ENCODE data around the gene FAAH2. TPM values are rescaled to one million over a fixed set of nuclear protein-coding genes. Genes with fewer than 3 reads are reported as not detected.

Gene FAAH2
- total RNA-seq, 4 donors from 2014 or later: 15.8 to 27.3 (median 21.5) TPM

DNA sequence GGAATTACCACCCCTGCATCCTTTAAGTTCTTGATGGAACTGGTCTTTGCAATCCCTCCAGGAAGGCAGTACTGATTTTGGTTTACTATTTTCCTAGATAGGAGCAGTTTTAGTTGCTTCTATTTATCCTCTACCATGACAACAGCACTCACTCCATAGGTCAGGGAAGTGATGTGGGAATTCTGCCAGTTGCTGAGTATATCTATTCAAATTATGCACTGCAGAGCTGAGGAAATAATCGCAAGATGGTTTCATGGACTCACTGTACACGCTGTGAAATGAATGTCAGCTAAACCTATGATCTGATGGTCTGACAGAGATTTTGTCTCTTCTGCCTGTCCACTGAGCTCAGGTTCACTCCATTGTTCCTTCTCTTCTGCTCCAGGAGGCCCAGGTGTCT is 135.8 kb downstream of the FAAH2 start:
- no peaks in the 10 kb centered on the region for H3K9me3 ChIP-seq
- no peak overlapping the region for H3K27ac ChIP-seq
- H3K4me3 ChIP-seq: no peak overlapping the region
- no peaks in the 10 kb centered on the region for H3K27me3 ChIP-seq
- no peaks in the 10 kb centered on the region for H3K36me3 ChIP-seq
- H3K4me1 ChIP-seq: no peaks in the 10 kb centered on the region
- no peak for DNase-seq (ENCODE audit: low spot score in 2 of 2)
- WGBS: 70% methylated on average over 2 of the region's 2 CpGs
- no peak for TF ChIP-seq CTCF (IDR thresholded peaks at IDR 0.05)
- TF ChIP-seq POLR2A (IDR thresholded peaks at IDR 0.05): no peak
- no peak for TF ChIP-seq POLR2AphosphoS5 (IDR thresholded peaks at IDR 0.05)
- TF ChIP-seq EP300 (IDR thresholded peaks at IDR 0.05): no peak

GRCh38 chrX:57422790-57423189 is 136.3 kb downstream of the FAAH2 start:
- 80% methylated on average over 2 of the region's 2 CpGs for WGBS
- no peak overlapping the region for H3K27ac ChIP-seq
- no peaks in the 10 kb centered on the region for H3K9me3 ChIP-seq
- H3K4me1 ChIP-seq: no peaks in the 10 kb centered on the region
- H3K36me3 ChIP-seq: no peaks in the 10 kb centered on the region
- TF ChIP-seq POLR2AphosphoS5 (IDR thresholded peaks at IDR 0.05) (no peak), EP300 (IDR thresholded peaks at IDR 0.05) (no peak), CTCF (IDR thresholded peaks at IDR 0.05) (no peak), POLR2A (IDR thresholded peaks at IDR 0.05) (no peak)
- H3K4me3 ChIP-seq: no peak overlapping the region
- DNase-seq (ENCODE audit: low spot score in 2 of 2): no peak
- H3K27me3 ChIP-seq: no peaks in the 10 kb centered on the region

- TF ChIP-seq POLR2A (IDR thresholded peaks at IDR 0.05) (no peak), POLR2AphosphoS5 (IDR thresholded peaks at IDR 0.05) (no peak), EP300 (IDR thresholded peaks at IDR 0.05) (no peak), CTCF (IDR thresholded peaks at IDR 0.05) (no peak)
- 62% methylated on average over 5 of the region's 5 CpGs for WGBS
- H3K4me1 ChIP-seq: no peaks in the 10 kb centered on the region
- H3K9me3 ChIP-seq: no peaks in the 10 kb centered on the region
- no peak overlapping the region for H3K27ac ChIP-seq
- no peaks in the 10 kb centered on the region for H3K27me3 ChIP-seq
- no peaks in the 10 kb centered on the region for H3K36me3 ChIP-seq
- no peak for DNase-seq (ENCODE audit: low spot score in 2 of 2)
- H3K4me3 ChIP-seq: no peak overlapping the region
Observed at GRCh38 chrX:57445076-57445475, 158.6 kb downstream of the FAAH2 start.

DNA sequence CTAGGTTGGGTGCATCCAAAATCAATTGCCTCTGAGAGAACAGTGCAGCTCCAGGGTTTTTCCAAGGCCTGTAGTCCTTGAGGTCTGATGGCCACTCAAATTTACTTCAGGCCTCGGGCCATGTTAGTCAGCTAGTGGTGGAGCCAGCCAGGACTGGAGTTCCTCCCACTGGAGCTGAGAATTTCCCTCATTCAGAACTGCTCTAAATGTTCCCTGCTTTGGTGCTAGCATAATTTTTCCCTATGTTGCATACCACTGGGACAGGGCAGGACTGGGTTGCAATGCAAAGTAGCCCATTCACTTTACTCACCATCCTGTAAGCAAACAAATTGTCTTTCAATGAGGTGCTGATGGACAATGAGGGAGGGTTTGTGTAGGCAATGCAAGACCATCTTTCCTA is 159.3 kb downstream of the FAAH2 start:
- Histone ChIP-seq H3K9me3 (no peaks in the 10 kb centered on the region), H3K36me3 (no peaks in the 10 kb centered on the region), H3K4me1 (no peaks in the 10 kb centered on the region), H3K4me3 (no peak overlapping the region), H3K27ac (no peak overlapping the region), H3K27me3 (no peaks in the 10 kb centered on the region)
- WGBS: 80% methylated on average over 1 of the region's 1 CpG
- TF ChIP-seq EP300 (IDR thresholded peaks at IDR 0.05) (no peak), CTCF (IDR thresholded peaks at IDR 0.05) (no peak), POLR2AphosphoS5 (IDR thresholded peaks at IDR 0.05) (no peak), POLR2A (IDR thresholded peaks at IDR 0.05) (no peak)
- DNase-seq (ENCODE audit: low spot score in 2 of 2): no peak

DNA sequence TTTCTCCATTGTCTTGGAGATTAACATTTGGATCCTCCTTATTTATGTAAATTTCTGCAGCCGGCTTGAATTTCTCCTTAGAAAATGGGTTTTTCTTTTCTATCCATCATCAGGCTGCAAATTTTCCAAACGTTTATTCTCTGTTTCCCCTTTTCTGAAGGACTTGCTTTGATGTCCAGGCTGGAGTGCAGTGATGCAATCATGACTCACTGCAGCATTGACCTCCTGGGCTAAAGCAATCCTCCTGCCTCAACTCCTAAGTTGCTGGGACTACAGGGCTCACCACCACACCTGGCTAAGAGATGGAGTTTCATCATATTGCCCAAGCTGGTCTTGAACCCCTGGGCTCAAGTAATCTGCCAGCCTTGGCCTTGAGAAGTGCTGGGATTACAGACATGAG is 161.3 kb downstream of the FAAH2 start:
- H3K36me3 ChIP-seq: no peaks in the 10 kb centered on the region
- DNase-seq (ENCODE audit: low spot score in 2 of 2): no peak
- H3K27me3 ChIP-seq: no peaks in the 10 kb centered on the region
- no peak overlapping the region for H3K27ac ChIP-seq
- TF ChIP-seq CTCF (IDR thresholded peaks at IDR 0.05) (no peak), POLR2A (IDR thresholded peaks at IDR 0.05) (no peak), POLR2AphosphoS5 (IDR thresholded peaks at IDR 0.05) (no peak), EP300 (IDR thresholded peaks at IDR 0.05) (no peak)
- 80% methylated on average over 2 of the region's 2 CpGs for WGBS
- H3K4me3 ChIP-seq: no peak overlapping the region
- H3K9me3 ChIP-seq: no peaks in the 10 kb centered on the region
- H3K4me1 ChIP-seq: no peaks in the 10 kb centered on the region
